CD4-positive, alpha-beta T cell treated with Interferon gamma for 1 hour (primary cell): ENCODE measurements around the gene PITHD1.
"Not testable (repeated sequence)": the region's sequence is repeated elsewhere in the genome, so short reads cannot be mapped to it uniquely, and the experiment has no call there.

Experiments used
- DNase-seq: peaks from one replicate; pipeline ENCODE4 v3.0.0-alpha.2; 2020

The PITHD1 gene

GRCh38 chr1:23799570-23800399 is 21.6 kb downstream of the PITHD1 start:
- peak; percentile 34 for DNase-seq

- peak; percentile 96 for DNase-seq
These were observed 22.5 kb downstream of the PITHD1 start, which contains the start of gene GALE for GRCh38 chr1:23800400-23801337. GALE (minus strand) TSS chr1:23800754; CDS start chr1:23799007, 1,747 bp downstream.

GRCh38 chr1:23801338-23801748 is 23.1 kb downstream of the PITHD1 start:
- DNase-seq: no peak

- no peak for DNase-seq
These were observed 23.7 kb downstream of the PITHD1 start for GRCh38 chr1:23801876-23802275.

- not testable (repeated sequence) for DNase-seq
These were observed 24.7 kb downstream of the PITHD1 start for GRCh38 chr1:23802809-23803342.

- no peak for DNase-seq
These were observed 25.5 kb downstream of the PITHD1 start for GRCh38 chr1:23803674-23804073.

- DNase-seq: no peak
These were observed 26.1 kb downstream of the PITHD1 start for GRCh38 chr1:23804183-23804835.

- DNase-seq: no peak
These were observed 26.8 kb downstream of the PITHD1 start for GRCh38 chr1:23805025-23805424.

- no peak for DNase-seq
These were observed 28.1 kb downstream of the PITHD1 start for GRCh38 chr1:23806280-23806679.

- no peak for DNase-seq
These were observed 29.2 kb downstream of the PITHD1 start for GRCh38 chr1:23807453-23807852.

GRCh38 chr1:23809751-23810171 is 31.5 kb downstream of the PITHD1 start:
- DNase-seq: peak; percentile 86

GRCh38 chr1:23810818-23811540 is 32.8 kb downstream of the PITHD1 start:
- peak; percentile 74 for DNase-seq

GRCh38 chr1:23814016-23814415 is 35.8 kb downstream of the PITHD1 start:
- no peak for DNase-seq

GRCh38 chr1:23816361-23816760 is 38.1 kb downstream of the PITHD1 start:
- DNase-seq: no peak

- no peak for DNase-seq
These were observed 38.7 kb downstream of the PITHD1 start for GRCh38 chr1:23816906-23817305.

- no peak for DNase-seq
These were observed 39.4 kb downstream of the PITHD1 start for GRCh38 chr1:23817633-23818032.

GRCh38 chr1:23823767-23824166 is 45.5 kb downstream of the PITHD1 start:
- DNase-seq: no peak

GRCh38 chr1:23824711-23825075 is 46.5 kb downstream of the PITHD1 start:
- DNase-seq: no peak

GRCh38 chr1:23825076-23825761 is 47.0 kb downstream of the PITHD1 start, which contains the start of gene HMGCL:
HMGCL (minus strand) TSS chr1:23825429; CDS start chr1:23825415, 14 bp downstream.
- DNase-seq: peak; percentile 86

- no peak for DNase-seq
These were observed 47.7 kb downstream of the PITHD1 start for GRCh38 chr1:23825762-23826522.

- not testable (repeated sequence) for DNase-seq
These were observed 48.4 kb downstream of the PITHD1 start for GRCh38 chr1:23826590-23826989.
